H9 (cell line): Measurements from ENCODE around the gene ACTRT3. TPM values are rescaled to one million over a fixed set of nuclear protein-coding genes. Genes with fewer than 3 reads are reported as not detected.

Source experiments
- DNase-seq: peaks from one replicate; pipeline ENCODE4 v3.0.0-alpha.2; 2017
- H2AFZ ChIP-seq: one replicate; pipeline ENCODE4 v1.6.1; 2013; ENCODE audit warnings: mild to moderate bottlenecking, low read length, control low read depth, moderate library complexity
- H2AK5ac ChIP-seq: 2 replicates; pipeline ENCODE4 v1.6.1; 2013; ENCODE audit warnings: low read length, control low read depth, mixed read lengths; ENCODE audit not compliant: insufficient read length
- H2BK120ac ChIP-seq: one replicate; pipeline ENCODE4 v1.6.1; 2013; ENCODE audit warnings: low read depth, mild to moderate bottlenecking, low read length, control low read depth, inconsistent platforms; ENCODE audit not compliant: poor library complexity, severe bottlenecking
- H2BK12ac ChIP-seq: 2 replicates; pipeline ENCODE4 v1.6.1; 2013; ENCODE audit warnings: low read length, control low read depth, mixed read lengths, low read depth; ENCODE audit not compliant: insufficient read length
- H2BK15ac ChIP-seq: 2 replicates; pipeline ENCODE4 v1.6.1; 2013; ENCODE audit warnings: low read depth, low read length, control low read depth
- H2BK20ac ChIP-seq: one replicate; pipeline ENCODE4 v1.6.1; 2013; ENCODE audit warnings: low read depth, mild to moderate bottlenecking, low read length, control low read depth, inconsistent platforms; ENCODE audit not compliant: poor library complexity, severe bottlenecking
- H2BK5ac ChIP-seq: 2 replicates; pipeline ENCODE4 v1.6.1; 2013; ENCODE audit warnings: low read length, control low read depth, mixed read lengths; ENCODE audit not compliant: insufficient read length
- H3K14ac ChIP-seq: 2 replicates; pipeline ENCODE4 v1.6.1; 2013; ENCODE audit warnings: low read length, control low read depth; ENCODE audit not compliant: insufficient read depth
- H3K18ac ChIP-seq: 2 replicates; pipeline ENCODE4 v1.6.1; 2013; ENCODE audit warnings: low read depth, mild to moderate bottlenecking, mixed read lengths, low read length, control low read depth; ENCODE audit not compliant: insufficient read length
- H3K23ac ChIP-seq: 2 replicates; pipeline ENCODE4 v1.6.1; 2013; ENCODE audit warnings: low read length, control low read depth, mixed read lengths, low read depth; ENCODE audit not compliant: insufficient read length
- H3K23me2 ChIP-seq: 2 replicates; pipeline ENCODE4 v1.6.1; 2013; ENCODE audit warnings: low read depth, mild to moderate bottlenecking, mixed read lengths, low read length, control low read depth; ENCODE audit not compliant: insufficient read length, poor library complexity, severe bottlenecking
- H3K27ac ChIP-seq: 2 replicates; pipeline ENCODE4 v1.5.1; 2013; ENCODE audit warnings: low read length, control low read depth, mixed read lengths, low read depth; ENCODE audit not compliant: insufficient read length
- H3K27me3 ChIP-seq: 2 replicates; pipeline ENCODE4 v1.6.1; 2013; ENCODE audit warnings: low read length, control low read depth, inconsistent platforms; ENCODE audit not compliant: insufficient read depth
- H3K4ac ChIP-seq: 2 replicates; pipeline ENCODE4 v1.6.1; 2013; ENCODE audit warnings: low read depth, mild to moderate bottlenecking, control low read depth, inconsistent platforms, low read length, moderate library complexity
- H3K4me1 ChIP-seq: 2 replicates; pipeline ENCODE4 v1.6.1; 2013; ENCODE audit warnings: low read length, control low read depth, inconsistent platforms; ENCODE audit not compliant: insufficient read depth
- H3K4me2 ChIP-seq: 2 replicates; pipeline ENCODE4 v1.6.1; 2013; ENCODE audit warnings: low read length, control low read depth, mixed read lengths; ENCODE audit not compliant: insufficient read length, insufficient read depth
- H3K56ac ChIP-seq: 2 replicates; pipeline ENCODE4 v1.6.1; 2013; ENCODE audit warnings: low read depth, mild to moderate bottlenecking, mixed read lengths, low read length, control low read depth; ENCODE audit not compliant: insufficient read length
- H3K79me1 ChIP-seq: 2 replicates; pipeline ENCODE4 v1.6.1; 2013; ENCODE audit warnings: low read depth, mild to moderate bottlenecking, moderate library complexity, low read length, control low read depth, inconsistent platforms; ENCODE audit not compliant: insufficient read depth, poor library complexity, severe bottlenecking
- H3K79me2 ChIP-seq: 2 replicates; pipeline ENCODE4 v1.6.1; 2013; ENCODE audit warnings: low read length, control low read depth, inconsistent platforms; ENCODE audit not compliant: insufficient read depth
- H3K9ac ChIP-seq: 2 replicates; pipeline ENCODE4 v1.6.1; 2013; ENCODE audit warnings: low read length, control low read depth, mixed read lengths; ENCODE audit not compliant: insufficient read length; ENCODE audit errors: extremely low read depth
- H3K9me3 ChIP-seq: one replicate; pipeline ENCODE4 v1.6.1; 2013; ENCODE audit warnings: low read depth, low read length, inconsistent platforms; ENCODE audit not compliant: control insufficient read depth
- H3T11ph ChIP-seq: one replicate; pipeline ENCODE4 v1.6.1; 2013; ENCODE audit warnings: mild to moderate bottlenecking, low read length, control low read depth, inconsistent platforms
- H4K20me1 ChIP-seq: one replicate; pipeline ENCODE4 v1.6.1; 2013; ENCODE audit not compliant: control insufficient read depth, insufficient read length, insufficient read depth
- H4K5ac ChIP-seq: 2 replicates; pipeline ENCODE4 v1.6.1; 2013; ENCODE audit warnings: low read depth, mild to moderate bottlenecking, mixed read lengths, low read length, control low read depth; ENCODE audit not compliant: insufficient read length
- H4K8ac ChIP-seq: replicated peaks from 2 replicates; pipeline ENCODE4 v1.6.1; 2013; ENCODE audit warnings: low read length, control low read depth, mixed read lengths, low read depth; ENCODE audit not compliant: insufficient read length
- H4K91ac ChIP-seq: 2 replicates; pipeline ENCODE4 v1.6.1; 2013; ENCODE audit warnings: low read depth, mild to moderate bottlenecking, moderate library complexity, mixed read lengths, low read length, control low read depth; ENCODE audit not compliant: insufficient read length
- H3K27ac Mint-ChIP-seq, 3 experiments: 2 replicates in 2 of 3; 3 replicates in 1 of 3; pipeline ENCODE4 v1.8.0; 2020 to 2021; ENCODE audit warnings: mixed read lengths in 3 of 3, mild to moderate bottlenecking in 1 of 3, moderate library complexity in 1 of 3
- H3K27me3 Mint-ChIP-seq: 2 replicates; pipeline ENCODE4 v1.8.0; 2021; ENCODE audit warnings: low read depth, mild to moderate bottlenecking, moderate library complexity, mixed read lengths
- H3K36me3 Mint-ChIP-seq, 3 experiments: 2 replicates in 2 of 3; 3 replicates in 1 of 3; pipeline ENCODE4 v1.8.0; 2020 to 2021; ENCODE audit warnings: low read depth in 3 of 3, mixed read lengths in 3 of 3; ENCODE audit not compliant: insufficient read depth in 1 of 3
- H3K4me1 Mint-ChIP-seq, 2 experiments: 2 replicates each; pipeline ENCODE4 v1.8.0; 2020; ENCODE audit warnings: mixed read lengths in 2 of 2
- H3K4me3 Mint-ChIP-seq, 2 experiments: 2 replicates in 1 of 2; 3 replicates in 1 of 2; pipeline ENCODE4 v1.8.0; 2020 to 2021; ENCODE audit warnings: mild to moderate bottlenecking in 2 of 2, mixed read lengths in 2 of 2, moderate library complexity in 1 of 2
- H3K9me3 Mint-ChIP-seq, 2 experiments: 2 replicates in 1 of 2; 3 replicates in 1 of 2; pipeline ENCODE4 v1.8.0; 2020; ENCODE audit warnings: mild to moderate bottlenecking in 2 of 2, mixed read lengths in 2 of 2, moderate library complexity in 1 of 2
- WGBS: extraction: QIAGEN DNeasy Blood & Tissue Kit; methylation state at CpG from one replicate; pipeline ENCODE4 v1.1.7; 2013; ENCODE audit warnings: missing lambda C conversion rate, low lambda C conversion rate, mixed read lengths; ENCODE audit not compliant: insufficient read length; ENCODE audit errors: extremely low coverage; 5-methylcytosine and 5-hydroxymethylcytosine counted together
- total RNA-seq: library from RNA; stranded (reverse); gene quantifications from 2 replicates; pipeline ENCODE4 v1.2.1, GENCODE V29; 2021
- TF ChIP-seq, protein P1 (sequence below): fragments of 200-600 bp; sonication (generic); conservative IDR thresholded peaks from 3 replicates; pipeline ENCODE4 v1.8.0; 2021; ENCODE audit warnings: antibody characterized with exemption, mild to moderate bottlenecking

Gene ACTRT3
- total RNA-seq, 1 experiment from 2014 or later = 5.9 TPM

DNA sequence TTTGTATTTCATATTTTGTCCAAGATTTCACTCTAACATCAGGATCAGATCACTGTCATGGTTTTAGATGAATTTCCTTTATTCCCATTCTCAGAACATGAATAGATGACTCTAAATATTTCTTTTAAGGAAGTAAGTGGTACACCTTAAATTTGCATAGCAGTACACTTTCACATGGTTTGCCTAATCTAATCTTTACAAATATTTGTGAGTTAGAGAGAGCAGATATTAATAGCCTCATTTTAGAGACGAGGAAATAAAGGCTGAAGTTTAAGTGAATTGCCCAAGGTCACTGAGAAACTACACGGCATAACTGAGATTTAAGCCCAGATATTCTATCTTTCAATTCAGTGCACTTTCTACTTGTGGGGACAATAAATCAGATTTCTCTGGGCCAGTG, 18.7 kb downstream of the ACTRT3 start:
- Mint-ChIP-seq H3K4me3 (no peak overlapping the region), H3K27me3 (no peaks in the 10 kb centered on the region; the same call in 1 of the 2 replicates), H3K36me3 (no peaks in the 10 kb centered on the region), H3K27ac (no peak overlapping the region), H3K4me1 (peaks cover 0 to 4% of the 10 kb centered on the region in 2 experiments; a peak in 1 of 4 replicates), H3K9me3 (no peaks in the 10 kb centered on the region)
- Histone ChIP-seq H3K23me2 (no peaks in the 10 kb centered on the region), H2BK5ac (no peak overlapping the region), H3K4me1 (no peaks in the 10 kb centered on the region), H4K8ac (no peak overlapping the region), H3T11ph (no peak overlapping the region), H2AK5ac (no peak overlapping the region), H3K9ac (no peak overlapping the region), H3K4me2 (no peak overlapping the region), H3K14ac (no peak overlapping the region), H3K9me3 (no peaks in the 10 kb centered on the region), H3K27me3 (no peaks in the 10 kb centered on the region), H2BK15ac (no peak overlapping the region), H3K4ac (no peak overlapping the region), H4K20me1 (no peaks in the 10 kb centered on the region), H3K18ac (no peak overlapping the region), H2BK20ac (no peak overlapping the region), H2AFZ (no peak overlapping the region), H3K56ac (no peak overlapping the region), H4K91ac (no peak overlapping the region), H2BK120ac (no peak overlapping the region), H3K79me1 (no peaks in the 10 kb centered on the region), H3K23ac (no peak overlapping the region), H3K27ac (no peak overlapping the region), H3K79me2 (no peaks in the 10 kb centered on the region), H2BK12ac (no peak overlapping the region), H4K5ac (no peak overlapping the region)
- no CpG with 5 or more reads among the region's 2 CpGs for WGBS
- TF ChIP-seq, protein P1, sequence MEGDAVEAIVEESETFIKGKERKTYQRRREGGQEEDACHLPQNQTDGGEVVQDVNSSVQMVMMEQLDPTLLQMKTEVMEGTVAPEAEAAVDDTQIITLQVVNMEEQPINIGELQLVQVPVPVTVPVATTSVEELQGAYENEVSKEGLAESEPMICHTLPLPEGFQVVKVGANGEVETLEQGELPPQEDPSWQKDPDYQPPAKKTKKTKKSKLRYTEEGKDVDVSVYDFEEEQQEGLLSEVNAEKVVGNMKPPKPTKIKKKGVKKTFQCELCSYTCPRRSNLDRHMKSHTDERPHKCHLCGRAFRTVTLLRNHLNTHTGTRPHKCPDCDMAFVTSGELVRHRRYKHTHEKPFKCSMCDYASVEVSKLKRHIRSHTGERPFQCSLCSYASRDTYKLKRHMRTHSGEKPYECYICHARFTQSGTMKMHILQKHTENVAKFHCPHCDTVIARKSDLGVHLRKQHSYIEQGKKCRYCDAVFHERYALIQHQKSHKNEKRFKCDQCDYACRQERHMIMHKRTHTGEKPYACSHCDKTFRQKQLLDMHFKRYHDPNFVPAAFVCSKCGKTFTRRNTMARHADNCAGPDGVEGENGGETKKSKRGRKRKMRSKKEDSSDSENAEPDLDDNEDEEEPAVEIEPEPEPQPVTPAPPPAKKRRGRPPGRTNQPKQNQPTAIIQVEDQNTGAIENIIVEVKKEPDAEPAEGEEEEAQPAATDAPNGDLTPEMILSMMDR = no peak
- no peak for DNase-seq
